ENCODE data around the gene N4BP2L1.
A peak's percentile ranks its signal among the peaks of the same experiment; 100 is the strongest.

The N4BP2L1 gene

DNA sequence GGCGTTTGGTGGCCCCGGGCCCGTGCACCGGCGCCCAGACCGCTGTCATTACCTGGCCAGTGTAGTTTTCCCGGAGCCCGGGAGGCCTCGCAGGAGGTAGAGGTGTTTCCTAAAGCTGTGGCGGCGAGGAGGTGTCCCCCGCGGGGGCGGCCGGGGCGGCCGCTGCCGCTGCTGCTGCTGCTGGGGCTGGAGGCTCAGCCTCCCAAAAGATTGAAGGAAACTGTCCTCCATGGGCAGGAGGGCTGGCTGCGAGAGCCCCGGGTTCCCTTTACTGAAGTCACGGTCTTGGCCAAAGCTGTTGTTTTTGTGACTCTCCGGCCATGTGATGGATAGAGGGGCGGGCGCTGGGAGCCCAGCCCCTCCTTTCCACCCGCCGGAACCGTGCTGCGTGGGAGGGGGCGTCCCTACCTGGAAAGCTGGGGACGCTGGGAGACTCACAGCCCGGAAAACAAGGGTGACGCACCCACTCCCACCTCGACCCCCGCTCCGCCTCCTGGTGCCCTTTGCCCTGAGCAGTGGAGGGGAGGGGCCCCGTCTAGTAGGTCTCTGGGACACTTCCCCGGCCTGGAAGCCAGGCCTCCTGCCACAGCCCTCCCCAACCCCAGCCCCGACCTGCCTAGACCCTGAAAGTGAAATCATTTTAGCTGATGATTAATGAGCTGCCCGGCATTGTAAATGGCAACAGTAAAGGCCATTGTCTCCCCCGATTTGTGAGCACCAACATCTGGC lies at the start of gene N4BP2L1:
Gene N4BP2L1 (minus strand): TSS at position 279 of the 729 bp plus-strand sequence. CDS start 48 bp downstream, at position 231.
- peak; percentile 68 to 83 for DNase-seq (ENCODE audit: low read depth in 2 of 2)

- DNase-seq (ENCODE audit: low read depth in 2 of 2) = no peak
Measured at GRCh38 chr13:32476892-32477291, 49.0 kb upstream of the N4BP2L1 start.

DNA sequence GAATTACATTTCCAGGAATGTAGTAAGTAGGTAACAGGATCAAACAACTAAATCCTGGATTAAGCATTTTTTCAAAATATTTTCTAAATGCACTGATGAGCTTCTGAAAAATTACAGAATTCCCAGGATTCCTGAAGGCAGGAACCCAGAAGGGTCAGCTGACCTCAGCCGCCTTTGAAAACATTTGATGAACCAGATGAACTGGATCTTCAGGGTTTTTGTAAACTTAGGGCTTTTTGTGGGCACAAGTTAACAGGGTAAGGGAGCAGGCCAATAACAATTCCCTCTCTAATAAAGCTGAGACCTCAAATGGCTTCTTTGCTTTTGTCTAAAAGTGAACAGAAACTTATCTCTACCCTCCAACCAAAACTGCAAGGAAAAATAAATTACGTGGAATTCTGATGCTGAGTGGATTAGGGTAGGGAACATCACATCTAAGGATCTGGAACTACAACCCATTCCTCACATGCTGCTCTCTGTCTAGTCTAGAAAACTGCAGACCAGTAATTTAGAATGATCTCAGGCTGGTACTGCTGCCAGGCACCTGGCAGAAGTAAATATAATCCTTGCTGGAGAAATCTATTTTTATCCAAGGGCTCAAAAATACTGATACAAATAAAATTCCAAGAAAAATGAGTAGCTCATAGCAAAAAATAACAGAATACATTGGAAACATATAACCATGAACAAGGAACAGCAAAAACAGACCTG lies 48.2 kb upstream of the N4BP2L1 start:
- DNase-seq (ENCODE audit: low read depth in 2 of 2) = no peak

GRCh38 chr13:32474999-32475792 lies 47.3 kb upstream of the N4BP2L1 start:
- DNase-seq (ENCODE audit: low read depth in 2 of 2) = no peak

- DNase-seq (ENCODE audit: low read depth in 2 of 2) = no peak
Measured at GRCh38 chr13:32473650-32474049, 45.7 kb upstream of the N4BP2L1 start.

GRCh38 chr13:32472194-32472621 lies 44.3 kb upstream of the N4BP2L1 start:
- DNase-seq (ENCODE audit: low read depth in 2 of 2) = no peak

DNA sequence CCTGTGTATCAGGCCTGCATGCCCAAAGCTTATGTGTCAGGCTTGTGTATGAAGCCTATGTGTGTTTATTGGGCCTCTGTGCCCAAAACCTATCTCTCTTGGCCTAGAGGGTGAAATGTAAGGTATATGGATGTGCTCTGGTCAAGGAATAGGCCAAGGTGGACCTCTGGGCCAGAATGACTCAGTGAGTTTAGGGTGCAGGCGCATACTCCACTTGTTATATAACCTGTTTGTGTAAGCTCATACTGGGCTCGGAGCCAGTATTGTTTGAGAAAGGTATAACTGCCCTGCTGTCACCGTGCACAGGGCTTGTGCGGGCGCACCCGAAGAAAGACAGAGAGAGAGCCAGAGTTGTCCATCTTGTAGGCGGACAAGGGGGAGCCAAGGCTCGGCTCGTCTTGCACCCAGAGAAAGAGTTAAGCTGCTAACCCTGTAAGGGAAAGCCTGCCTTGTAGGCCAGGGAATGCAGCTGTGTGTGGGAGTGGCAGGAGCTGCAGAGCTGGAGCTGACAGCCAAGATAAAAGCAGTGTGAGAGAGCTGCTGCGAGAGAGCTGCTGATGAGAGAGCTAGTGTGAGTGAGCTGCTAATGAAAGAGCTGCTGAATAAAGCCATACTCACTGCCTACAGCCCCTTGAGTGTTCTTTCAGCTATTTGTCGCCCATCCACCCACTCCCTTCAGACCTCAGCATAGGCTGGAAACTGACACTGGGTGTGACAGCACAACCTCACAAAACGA lies 43.4 kb upstream of the N4BP2L1 start:
- no peak for DNase-seq (ENCODE audit: low read depth in 2 of 2)

- DNase-seq (ENCODE audit: low read depth in 2 of 2) = no peak
Measured at GRCh38 chr13:32468502-32469142, 40.7 kb upstream of the N4BP2L1 start.

- DNase-seq (ENCODE audit: low read depth in 2 of 2) = no peak
Measured at GRCh38 chr13:32456591-32456990, 28.7 kb upstream of the N4BP2L1 start.

DNA sequence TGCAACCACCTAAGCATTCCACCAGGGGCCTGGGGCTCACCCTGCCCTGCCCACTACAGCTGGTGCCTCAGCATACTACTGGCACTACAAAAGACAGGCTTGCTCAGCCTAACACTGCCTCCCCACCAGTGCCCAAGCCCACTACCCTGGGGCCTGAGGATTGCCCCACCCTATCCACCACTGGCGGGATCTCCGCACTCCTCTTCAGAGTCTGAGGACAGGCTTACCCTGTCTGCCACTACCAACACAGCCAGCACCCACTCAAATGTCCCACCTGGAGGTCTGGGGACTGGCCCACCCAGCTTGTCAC lies 27.6 kb upstream of the N4BP2L1 start:
- DNase-seq (ENCODE audit: low read depth in 2 of 2) = no peak

DNA sequence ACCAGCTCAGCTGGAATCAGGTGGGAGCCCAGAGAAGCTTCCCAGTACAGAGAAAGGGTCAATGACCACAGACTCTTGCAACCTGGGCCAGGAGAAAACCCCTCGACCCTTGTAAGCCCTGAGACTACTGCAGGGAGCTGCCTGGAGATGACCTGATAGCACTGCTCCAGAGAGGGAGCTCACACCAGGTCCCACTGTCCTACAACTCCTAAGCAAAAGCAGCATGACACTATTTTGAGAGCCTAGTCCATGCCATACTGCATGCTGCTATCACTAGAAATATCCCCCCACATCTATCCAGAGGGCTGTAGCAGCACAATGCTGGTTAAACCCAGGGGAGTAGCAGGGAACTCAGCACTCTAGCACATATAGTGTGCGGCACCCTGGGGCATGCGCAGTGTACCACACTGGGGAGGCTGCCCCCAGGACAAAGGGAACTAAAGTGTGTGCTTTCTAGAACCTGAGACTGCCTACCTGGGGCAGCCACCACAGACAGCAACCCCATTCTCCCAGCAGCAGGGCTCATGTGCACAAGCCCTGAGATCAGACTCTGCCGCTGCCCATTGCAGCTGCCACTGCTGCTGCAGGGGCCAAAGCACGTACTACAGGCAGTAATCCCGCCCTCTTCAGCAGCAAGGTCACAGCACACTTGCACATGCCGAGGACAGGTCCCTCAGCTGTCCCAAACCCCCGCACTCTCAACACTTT lies 27.1 kb upstream of the N4BP2L1 start:
- DNase-seq (ENCODE audit: low read depth in 2 of 2) = no peak

DNA sequence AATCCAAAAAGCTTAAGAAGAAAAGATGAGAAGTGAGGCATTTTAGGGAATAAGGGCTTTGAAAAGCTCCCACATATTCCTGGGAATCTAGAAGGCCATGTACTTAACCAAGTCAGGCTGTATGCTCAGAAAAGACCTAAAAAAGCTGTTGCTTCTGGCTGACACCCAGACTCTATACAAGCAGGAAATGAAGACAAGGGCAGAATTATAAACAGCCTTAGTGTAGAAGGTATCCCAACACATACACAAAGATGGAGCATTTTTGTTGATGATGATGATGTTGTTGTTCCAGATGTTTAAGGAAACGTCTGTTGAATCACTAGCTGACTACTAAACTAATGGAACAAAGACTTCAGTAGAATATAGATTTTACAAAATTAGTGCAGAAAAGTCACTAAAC lies 26.1 kb upstream of the N4BP2L1 start:
- no peak for DNase-seq (ENCODE audit: low read depth in 2 of 2)

- no peak for DNase-seq (ENCODE audit: low read depth in 2 of 2)
Measured at GRCh38 chr13:32448972-32449371, 21.0 kb upstream of the N4BP2L1 start.

- DNase-seq (ENCODE audit: low read depth in 2 of 2) = no peak
Measured at GRCh38 chr13:32447894-32448623, 20.1 kb upstream of the N4BP2L1 start.

GRCh38 chr13:32446773-32447465 lies 19.0 kb upstream of the N4BP2L1 start:
- no peak for DNase-seq (ENCODE audit: low read depth in 2 of 2)

DNA sequence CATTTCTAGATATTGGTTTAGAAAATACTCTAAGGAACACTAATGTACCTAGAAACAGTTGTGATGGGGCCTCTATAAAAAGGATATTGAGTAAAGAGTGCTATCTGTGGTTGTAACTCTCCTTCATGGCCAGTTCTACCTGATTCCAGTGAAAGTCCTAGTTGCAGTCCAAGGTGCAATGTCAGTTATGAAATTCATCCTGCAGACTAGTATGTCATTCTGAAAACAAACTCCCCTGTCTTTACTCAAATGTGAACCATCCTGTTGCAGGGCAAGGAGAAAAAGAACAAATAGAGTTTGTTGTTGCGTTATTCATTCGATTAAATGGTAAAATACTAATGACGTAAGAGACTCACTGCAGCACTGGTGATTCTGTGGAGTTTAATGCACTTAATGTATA lies 18.3 kb upstream of the N4BP2L1 start:
- DNase-seq (ENCODE audit: low read depth in 2 of 2) = no peak

DNA sequence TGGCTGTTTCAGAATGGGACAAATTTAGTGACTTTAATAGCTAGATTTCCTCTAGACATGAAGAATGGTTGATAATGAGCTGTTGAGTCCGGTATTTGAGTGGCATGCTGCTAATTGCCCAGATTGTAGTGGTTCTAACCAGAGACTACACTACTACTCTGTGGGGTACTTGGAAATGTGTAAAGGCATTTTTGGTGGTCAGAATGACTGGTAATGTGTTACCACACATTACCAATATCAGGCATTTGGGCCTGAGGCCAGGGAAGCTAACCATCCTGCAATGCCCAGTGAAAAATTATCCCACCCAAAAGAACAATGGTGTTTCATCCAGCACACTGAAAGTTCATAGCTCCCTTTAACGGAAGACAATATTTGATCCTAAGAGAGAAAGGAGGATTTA lies 17.5 kb upstream of the N4BP2L1 start:
- no peak for DNase-seq (ENCODE audit: low read depth in 2 of 2)

DNA sequence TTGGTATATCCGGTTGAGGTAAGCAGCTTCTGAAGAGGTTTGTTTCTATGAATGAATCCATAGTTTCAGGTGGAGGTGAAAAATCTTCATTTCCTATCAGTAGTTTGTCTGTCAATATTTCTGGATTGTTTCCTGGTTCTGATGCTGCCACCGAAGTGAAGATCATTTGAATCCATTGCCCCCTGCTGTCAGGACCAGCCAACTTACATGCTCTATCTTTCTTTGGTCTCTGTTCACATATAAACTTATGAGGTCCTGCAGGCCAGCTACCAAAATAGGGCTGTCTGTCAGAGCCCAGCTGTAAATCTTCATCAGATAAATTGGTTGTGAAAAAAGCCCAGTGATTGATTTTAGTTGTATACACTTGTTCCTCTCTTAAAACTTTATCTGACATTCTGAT lies 15.2 kb upstream of the N4BP2L1 start:
- DNase-seq (ENCODE audit: low read depth in 2 of 2) = no peak

GRCh38 chr13:32438871-32439270 lies 10.9 kb upstream of the N4BP2L1 start:
- no peak for DNase-seq (ENCODE audit: low read depth in 2 of 2)

DNA sequence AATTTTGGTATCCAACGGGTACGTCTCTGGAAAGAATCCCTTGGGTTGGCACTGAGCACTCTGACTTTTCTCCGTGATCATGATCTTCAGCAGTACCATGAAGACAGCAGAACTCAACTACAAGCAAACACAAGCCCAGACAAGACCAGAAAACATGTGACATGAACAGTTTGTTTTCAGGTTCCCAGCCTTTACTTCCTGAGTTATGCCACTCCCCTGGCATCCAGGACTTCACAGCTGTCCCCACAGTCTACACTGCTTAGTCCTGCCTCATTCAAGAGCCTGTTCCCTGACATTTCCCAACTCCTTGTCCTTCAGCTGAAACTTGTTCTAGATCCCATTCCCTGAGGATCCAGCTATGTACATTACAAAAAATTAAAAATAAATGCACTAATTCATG lies 4.9 kb upstream of the N4BP2L1 start:
- no peak for DNase-seq (ENCODE audit: low read depth in 2 of 2)

All from stimulated activated CD4-positive, alpha-beta T cell treated with anti-CD3 and anti-CD28 coated beads, Interleukin-12 subunit alpha, Interleukin-12 subunit beta, amount 100 ng/mL, for 24 hours (primary cell).